ENCODE results near the gene DMRT3. TPM values are rescaled to one million over a fixed set of nuclear protein-coding genes. Genes with fewer than 3 reads are reported as not detected.

The DMRT3 gene
- total RNA-seq: under 1 TPM in 1 of 2 donors, not detected in 1; 0.28 TPM

DNA sequence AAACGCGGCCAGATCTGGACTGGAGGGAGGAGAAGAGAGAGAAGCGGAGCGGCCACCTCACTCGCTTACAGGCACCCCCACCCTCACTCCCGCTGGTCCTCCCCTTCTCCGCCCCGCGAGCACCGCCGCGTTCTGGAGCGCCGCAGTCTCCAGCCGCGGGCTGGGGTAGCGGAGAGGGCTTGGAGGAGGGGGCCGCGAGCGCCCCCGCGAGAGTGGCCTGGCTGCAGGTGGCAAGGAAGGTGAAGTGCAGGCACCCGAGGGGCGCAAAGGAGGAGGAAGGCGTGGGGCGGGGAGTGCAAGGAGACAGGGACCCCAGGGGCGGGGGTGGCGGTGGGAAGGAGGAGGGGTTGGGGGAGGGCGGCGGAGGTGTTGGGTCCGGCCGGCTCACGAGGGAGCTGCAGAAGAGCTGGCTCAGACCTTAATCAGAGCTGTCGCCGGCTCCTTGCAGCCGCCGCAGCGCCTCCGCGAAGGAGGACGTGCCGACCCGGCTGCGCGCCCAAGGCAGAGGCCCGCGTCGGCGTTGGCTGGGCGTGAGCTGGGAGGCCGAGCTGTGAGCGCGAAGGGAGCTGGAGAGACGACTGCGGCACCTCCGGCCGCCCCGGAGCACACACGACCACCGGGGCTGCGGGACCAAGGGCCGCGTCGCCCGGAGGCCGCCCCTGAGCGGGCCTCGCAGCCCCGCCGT lies at the start of gene DMRT3:
TSS of gene DMRT3 (plus strand) at position 398 of the 685 bp plus-strand sequence. CDS start 347 bp downstream, outside the sequence.
- no peak for DNase-seq (ENCODE audit: low spot score)
- Histone ChIP-seq H3K27me3 (replicated peaks; ENCODE audit: insufficient read depth) (peaks cover 14% of the 10 kb centered on the region), H3K4me3 (peak within 1 kb of the TSS; percentile 52), H3K9me3 (no peaks in the 10 kb centered on the region), H3K4me1 (ENCODE audit: control insufficient read depth in 1 of 2, low read depth in 2 of 2) (peaks cover 11 to 23% of the 10 kb centered on the region in 2 donors), H3K36me3 (no peaks in the 10 kb centered on the region), H3K27ac (no peak within 1 kb of the TSS)
- TF ChIP-seq, protein P1, sequence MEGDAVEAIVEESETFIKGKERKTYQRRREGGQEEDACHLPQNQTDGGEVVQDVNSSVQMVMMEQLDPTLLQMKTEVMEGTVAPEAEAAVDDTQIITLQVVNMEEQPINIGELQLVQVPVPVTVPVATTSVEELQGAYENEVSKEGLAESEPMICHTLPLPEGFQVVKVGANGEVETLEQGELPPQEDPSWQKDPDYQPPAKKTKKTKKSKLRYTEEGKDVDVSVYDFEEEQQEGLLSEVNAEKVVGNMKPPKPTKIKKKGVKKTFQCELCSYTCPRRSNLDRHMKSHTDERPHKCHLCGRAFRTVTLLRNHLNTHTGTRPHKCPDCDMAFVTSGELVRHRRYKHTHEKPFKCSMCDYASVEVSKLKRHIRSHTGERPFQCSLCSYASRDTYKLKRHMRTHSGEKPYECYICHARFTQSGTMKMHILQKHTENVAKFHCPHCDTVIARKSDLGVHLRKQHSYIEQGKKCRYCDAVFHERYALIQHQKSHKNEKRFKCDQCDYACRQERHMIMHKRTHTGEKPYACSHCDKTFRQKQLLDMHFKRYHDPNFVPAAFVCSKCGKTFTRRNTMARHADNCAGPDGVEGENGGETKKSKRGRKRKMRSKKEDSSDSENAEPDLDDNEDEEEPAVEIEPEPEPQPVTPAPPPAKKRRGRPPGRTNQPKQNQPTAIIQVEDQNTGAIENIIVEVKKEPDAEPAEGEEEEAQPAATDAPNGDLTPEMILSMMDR (IDR thresholded peaks at IDR 0.05): no peak
- ATAC-seq (ENCODE audit: insufficient number of reproducible peaks, low FRiP score, low read depth): no peak

DNA sequence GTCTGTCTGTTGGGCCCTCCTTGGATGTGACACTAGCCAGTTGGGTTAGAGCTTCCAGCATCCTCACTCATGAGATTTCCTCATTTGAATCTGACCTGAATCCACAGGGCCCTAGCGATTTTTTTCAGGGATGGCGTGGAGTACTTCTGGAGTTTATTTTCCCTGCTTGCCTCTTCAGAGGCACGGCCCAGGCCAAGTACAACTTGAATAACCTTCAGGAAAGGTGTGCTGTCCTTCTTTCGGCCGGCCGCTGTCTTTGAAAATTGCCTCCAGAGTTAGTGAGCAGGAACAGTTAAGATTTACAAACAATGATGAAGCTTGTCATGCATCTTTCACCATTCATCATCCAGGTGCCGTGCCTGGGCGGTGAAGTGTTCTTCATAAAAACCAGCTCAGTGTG lies 49.5 kb upstream of the DMRT3 start:
- H3K36me3 ChIP-seq: no peaks in the 10 kb centered on the region
- DNase-seq (ENCODE audit: low spot score) (no peak), ATAC-seq (ENCODE audit: insufficient number of reproducible peaks, low FRiP score, low read depth) (no peak)
- H3K4me1 ChIP-seq (ENCODE audit: control insufficient read depth in 1 of 2, low read depth in 2 of 2): no peaks in the 10 kb centered on the region
- H3K27me3 ChIP-seq (replicated peaks; ENCODE audit: insufficient read depth): no peaks in the 10 kb centered on the region
- no peak overlapping the region for H3K27ac ChIP-seq
- TF ChIP-seq, protein P1 (IDR thresholded peaks at IDR 0.05): no peak
- no peak overlapping the region for H3K4me3 ChIP-seq
- no peaks in the 10 kb centered on the region for H3K9me3 ChIP-seq

DNA sequence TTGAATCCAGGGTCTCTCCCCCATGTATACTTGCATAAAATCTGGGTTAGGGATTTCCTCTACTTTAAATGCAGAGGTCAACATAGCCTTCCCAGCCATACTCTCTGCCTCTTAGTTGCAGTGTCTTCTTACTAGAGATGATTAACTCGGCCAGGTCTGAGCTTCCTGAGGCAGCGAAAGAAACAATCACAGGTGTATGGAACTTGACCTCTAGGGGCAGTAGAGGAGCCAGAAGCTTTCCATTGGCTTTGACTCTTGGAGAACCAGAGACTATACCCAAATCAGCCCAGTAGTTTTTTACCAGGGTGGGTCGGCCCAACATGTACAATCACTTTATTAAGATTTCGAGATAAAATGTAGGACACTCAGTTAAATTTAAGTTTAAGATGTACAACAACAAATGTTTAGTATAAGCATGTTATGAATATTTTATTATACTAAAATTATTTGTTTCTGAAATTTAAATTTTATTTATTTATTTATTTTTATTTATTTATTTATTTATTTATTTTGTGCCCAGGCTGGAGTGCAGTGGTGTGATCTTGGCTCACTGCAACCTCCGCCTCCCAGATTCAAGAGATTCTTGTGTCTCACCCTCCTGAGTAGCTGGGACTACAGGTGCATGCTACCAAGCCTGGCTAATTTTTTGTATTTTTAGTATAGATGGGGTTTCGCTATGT lies 48.0 kb upstream of the DMRT3 start:
- H3K9me3 ChIP-seq: no peaks in the 10 kb centered on the region
- no peak overlapping the region for H3K27ac ChIP-seq
- ATAC-seq (ENCODE audit: insufficient number of reproducible peaks, low FRiP score, low read depth) (no peak), DNase-seq (ENCODE audit: low spot score) (no peak)
- no peaks in the 10 kb centered on the region for H3K4me1 ChIP-seq (ENCODE audit: control insufficient read depth in 1 of 2, low read depth in 2 of 2)
- TF ChIP-seq, protein P1 (IDR thresholded peaks at IDR 0.05): no peak
- H3K27me3 ChIP-seq (replicated peaks; ENCODE audit: insufficient read depth): no peaks in the 10 kb centered on the region
- H3K36me3 ChIP-seq: no peaks in the 10 kb centered on the region
- H3K4me3 ChIP-seq: no peak overlapping the region

GRCh38 chr9:929719-930118 lies 46.7 kb upstream of the DMRT3 start:
- no peak for DNase-seq (ENCODE audit: low spot score)
- Histone ChIP-seq H3K4me1 (ENCODE audit: control insufficient read depth in 1 of 2, low read depth in 2 of 2) (no peaks in the 10 kb centered on the region), H3K27ac (no peak overlapping the region), H3K27me3 (replicated peaks; ENCODE audit: insufficient read depth) (no peaks in the 10 kb centered on the region), H3K4me3 (no peak overlapping the region), H3K36me3 (no peaks in the 10 kb centered on the region), H3K9me3 (no peaks in the 10 kb centered on the region)
- no peak for ATAC-seq (ENCODE audit: insufficient number of reproducible peaks, low FRiP score, low read depth)
- TF ChIP-seq, protein P1 (IDR thresholded peaks at IDR 0.05): no peak

GRCh38 chr9:933356-933755 lies 43.1 kb upstream of the DMRT3 start:
- no peaks in the 10 kb centered on the region for H3K4me1 ChIP-seq (ENCODE audit: control insufficient read depth in 1 of 2, low read depth in 2 of 2)
- DNase-seq (ENCODE audit: low spot score) (no peak), ATAC-seq (ENCODE audit: insufficient number of reproducible peaks, low FRiP score, low read depth) (no peak)

More at GRCh38 chr9:933356-933755, 43.1 kb upstream of the DMRT3 start:
- Histone ChIP-seq H3K27ac (no peak overlapping the region), H3K4me3 (no peak overlapping the region), H3K9me3 (no peaks in the 10 kb centered on the region), H3K36me3 (no peaks in the 10 kb centered on the region), H3K27me3 (replicated peaks; ENCODE audit: insufficient read depth) (no peaks in the 10 kb centered on the region)
- TF ChIP-seq, protein P1 (IDR thresholded peaks at IDR 0.05): no peak

All from thoracic aorta (tissue), 2 donors.